SK-N-MC (cell line): ENCODE results near the gene NRCAM.

Experiments
- EZH2 ChIP-seq: fragments of 200-600 bp; sonication (generic); IDR thresholded peaks from one replicate; pipeline ENCODE4 v1.6.1; 2017; ENCODE audit warnings: antibody characterized with exemption
- POLR2AphosphoS5 ChIP-seq: IDR thresholded peaks from 2 replicates; pipeline ENCODE4 v1.6.1; 2012; ENCODE audit warnings: mild to moderate bottlenecking, low read depth, low read length, borderline replicate concordance

DNA sequence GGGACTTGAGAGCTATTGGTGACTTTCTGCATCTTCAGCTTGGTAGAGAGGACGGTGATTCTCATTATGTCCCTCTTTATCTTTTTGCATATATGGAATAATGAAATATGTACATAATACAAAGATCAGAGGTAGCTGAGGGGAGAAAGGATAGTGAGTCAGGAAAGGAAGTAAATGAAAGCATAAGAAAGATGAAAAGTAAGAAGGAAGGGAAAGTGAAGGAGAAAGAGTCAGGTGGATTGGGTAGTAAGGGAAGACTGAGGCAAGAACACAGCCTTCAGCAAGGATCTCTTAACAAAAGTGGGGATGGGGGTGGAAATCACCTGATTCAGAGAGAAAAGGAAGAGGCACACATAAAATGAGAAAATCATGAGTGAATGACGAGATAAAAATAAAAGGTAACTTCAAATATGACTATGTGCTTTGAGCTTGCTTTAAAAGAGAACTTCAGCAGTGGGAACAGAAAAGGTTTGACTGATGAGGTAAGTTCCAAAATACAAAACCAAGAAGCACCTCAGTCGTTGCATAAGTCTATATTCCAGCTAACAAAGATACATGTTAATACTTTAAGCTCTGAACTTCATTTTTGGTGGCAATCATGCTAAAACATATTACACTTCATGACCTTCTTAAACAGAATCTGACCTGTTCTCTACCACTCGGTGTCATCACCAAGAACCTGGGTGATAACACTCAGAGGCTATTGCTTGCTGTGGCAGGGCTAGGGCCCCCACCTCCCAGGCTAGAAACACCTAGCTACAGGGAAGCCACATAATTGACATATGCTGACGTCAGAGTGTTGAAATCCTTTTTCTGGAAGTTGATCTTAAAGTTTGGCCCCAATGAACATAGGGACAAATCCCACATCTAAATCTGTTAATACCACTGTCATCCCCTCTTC is 32.9 kb downstream of the NRCAM start:
- no peak for TF ChIP-seq EZH2
- TF ChIP-seq POLR2AphosphoS5 = no peak
